Measurements from ENCODE around the gene ADAMTSL1.
A peak's percentile ranks its signal among the peaks of the same experiment; 100 is the strongest.

The ADAMTSL1 gene

GRCh38 chr9:18501949-18502348, 28.0 kb downstream of the ADAMTSL1 start:
- peak in 1 of 2 donors; percentile 43 for DNase-seq (ENCODE audit: low read depth in 2 of 2)
- no peak for TF ChIP-seq CTCF (IDR thresholded peaks at IDR 0.05; ENCODE audit: low read depth, low read length)
- no peak overlapping the region for H3K4me3 ChIP-seq (replicated peaks in 1 of 2; ENCODE audit: low read depth in 2 of 2, low read length in 2 of 2)

GRCh38 chr9:18502546-18502945, 28.6 kb downstream of the ADAMTSL1 start:
- H3K4me3 ChIP-seq (replicated peaks in 1 of 2; ENCODE audit: low read depth in 2 of 2, low read length in 2 of 2), result no peak overlapping the region
- peak in 1 of 2 donors; percentile 36 for DNase-seq (ENCODE audit: low read depth in 2 of 2)
- no peak for TF ChIP-seq CTCF (IDR thresholded peaks at IDR 0.05; ENCODE audit: low read depth, low read length)

DNA sequence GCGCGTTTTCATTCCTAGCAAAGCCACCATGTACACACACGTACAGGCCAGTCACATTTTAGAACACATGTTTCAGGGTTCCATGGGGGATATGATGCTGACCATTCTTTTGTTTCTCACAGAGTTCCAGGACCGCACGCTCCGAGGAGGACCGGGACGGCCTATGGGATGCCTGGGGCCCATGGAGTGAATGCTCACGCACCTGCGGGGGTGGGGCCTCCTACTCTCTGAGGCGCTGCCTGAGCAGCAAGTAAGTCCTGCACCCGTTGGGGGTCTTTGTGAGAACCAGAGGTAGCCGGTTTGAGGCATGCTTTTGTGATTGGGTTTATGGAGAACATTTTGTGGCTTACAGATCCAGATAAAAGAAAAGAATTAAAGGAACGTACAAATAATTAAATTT, 30.8 kb downstream of the ADAMTSL1 start:
- no peak overlapping the region for H3K4me3 ChIP-seq (replicated peaks in 1 of 2; ENCODE audit: low read depth in 2 of 2, low read length in 2 of 2)
- no peak for TF ChIP-seq CTCF (IDR thresholded peaks at IDR 0.05; ENCODE audit: low read depth, low read length)
- DNase-seq (ENCODE audit: low read depth in 2 of 2), result no peak

DNA sequence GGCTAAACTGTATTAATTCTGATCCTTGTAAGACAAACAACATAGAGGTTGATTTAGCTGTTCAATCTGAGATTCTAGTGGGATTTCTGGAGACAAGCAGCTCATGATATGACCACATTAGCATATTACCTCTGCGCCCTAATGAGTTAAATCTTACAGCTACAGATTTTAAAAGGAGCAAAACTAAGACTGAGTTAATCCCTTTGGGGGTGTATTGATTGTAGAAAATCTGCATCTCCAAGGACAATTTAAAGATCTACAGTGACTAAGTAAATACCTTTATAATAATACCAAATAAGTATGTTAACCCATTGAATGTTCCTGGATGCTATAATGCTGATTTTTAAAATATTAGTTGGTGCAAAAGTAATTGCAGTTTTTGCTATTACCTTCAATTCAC, 33.2 kb downstream of the ADAMTSL1 start:
- no peak for TF ChIP-seq CTCF (IDR thresholded peaks at IDR 0.05; ENCODE audit: low read depth, low read length)
- no peak overlapping the region for H3K4me3 ChIP-seq (replicated peaks in 1 of 2; ENCODE audit: low read depth in 2 of 2, low read length in 2 of 2)
- DNase-seq (ENCODE audit: low read depth in 2 of 2), result no peak

GRCh38 chr9:18516514-18516913, 42.6 kb downstream of the ADAMTSL1 start:
- no peak overlapping the region for H3K4me3 ChIP-seq (replicated peaks in 1 of 2; ENCODE audit: low read depth in 2 of 2, low read length in 2 of 2)
- no peak for DNase-seq (ENCODE audit: low read depth in 2 of 2)
- TF ChIP-seq CTCF (IDR thresholded peaks at IDR 0.05; ENCODE audit: low read depth, low read length), result no peak

GRCh38 chr9:18516965-18517364, 43.0 kb downstream of the ADAMTSL1 start:
- no peak for DNase-seq (ENCODE audit: low read depth in 2 of 2)
- no peak overlapping the region for H3K4me3 ChIP-seq (replicated peaks in 1 of 2; ENCODE audit: low read depth in 2 of 2, low read length in 2 of 2)
- no peak for TF ChIP-seq CTCF (IDR thresholded peaks at IDR 0.05; ENCODE audit: low read depth, low read length)

DNA sequence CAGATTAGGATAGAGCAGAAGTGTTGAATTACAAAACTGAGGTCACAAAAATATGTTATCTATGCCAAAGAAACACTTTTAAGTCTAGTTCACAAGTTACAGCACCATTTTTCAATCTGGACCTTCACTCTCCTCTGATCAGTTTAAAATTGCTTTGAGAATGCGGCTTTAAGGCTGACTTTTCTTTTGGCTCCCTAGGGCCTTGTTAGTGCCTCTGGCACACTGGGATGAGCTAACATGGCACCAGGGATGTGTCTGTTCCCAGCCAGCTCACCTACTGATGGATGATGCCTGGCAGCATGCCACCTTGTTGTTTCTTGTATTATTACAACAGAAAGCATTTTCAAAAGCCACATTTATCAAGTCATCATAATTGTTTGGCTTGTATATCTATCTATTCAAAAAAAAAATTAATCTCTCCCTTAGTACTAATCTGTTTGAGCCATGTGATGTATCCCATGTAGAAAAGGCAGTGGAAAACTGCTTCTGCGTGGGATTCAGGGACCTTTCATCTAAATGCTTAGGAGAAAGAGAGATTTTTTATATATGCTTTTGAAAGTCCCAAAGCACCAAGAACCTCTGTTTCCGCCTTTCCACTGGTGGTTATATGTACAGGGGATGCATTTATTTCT, 46.6 kb downstream of the ADAMTSL1 start:
- no peak overlapping the region for H3K4me3 ChIP-seq (replicated peaks in 1 of 2; ENCODE audit: low read depth in 2 of 2, low read length in 2 of 2)
- TF ChIP-seq CTCF (IDR thresholded peaks at IDR 0.05; ENCODE audit: low read depth, low read length), result no peak
- peak; percentile 12 to 38 for DNase-seq (ENCODE audit: low read depth in 2 of 2)
